Measurements from ENCODE around the gene SPTBN1.

DNA sequence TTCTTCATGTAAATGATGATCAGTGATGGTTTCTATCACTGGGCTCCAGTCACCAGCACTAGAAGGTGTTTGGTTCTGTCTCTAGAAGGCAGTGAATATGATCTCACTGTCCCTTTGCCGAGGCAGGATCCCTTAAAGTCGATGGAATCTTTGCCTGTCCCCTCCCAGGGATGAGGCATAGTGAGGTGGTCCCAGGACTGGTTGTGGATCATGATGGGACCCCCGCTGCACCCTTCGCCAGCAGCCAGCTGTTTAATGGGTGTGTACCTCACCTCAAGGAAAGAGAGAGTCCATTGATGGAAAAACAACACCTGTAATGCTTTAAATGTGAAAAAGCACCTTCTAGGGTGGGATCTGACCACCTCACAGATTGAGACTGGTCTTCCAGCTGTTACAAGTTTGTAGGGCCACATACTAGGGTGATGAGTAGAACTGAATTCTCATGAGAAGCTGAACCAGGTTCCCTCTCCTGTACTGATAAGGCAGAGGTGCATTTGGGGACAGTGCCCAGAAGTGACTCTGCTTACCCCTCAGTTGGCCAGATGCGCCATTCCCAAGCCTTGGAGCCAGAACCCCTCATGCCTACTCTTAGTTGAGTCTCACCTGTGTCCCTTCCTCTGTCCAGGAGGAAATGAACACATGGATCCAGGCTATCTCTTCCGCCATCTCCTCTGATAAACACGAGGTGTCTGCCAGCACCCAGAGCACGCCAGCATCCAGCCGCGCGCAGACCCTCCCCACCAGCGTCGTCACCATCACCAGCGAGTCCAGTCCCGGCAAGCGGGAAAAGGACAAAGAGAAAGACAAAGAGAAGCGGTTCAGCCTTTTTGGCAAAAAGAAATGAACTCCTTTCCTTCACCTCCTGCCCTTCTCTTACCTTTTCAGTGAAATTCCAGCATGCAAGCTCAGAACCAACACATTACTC is 211.9 kb downstream of the SPTBN1 start:
- no peak for TF ChIP-seq EZH2 (IDR thresholded peaks at IDR 0.05; ENCODE audit: borderline replicate concordance, low read length)
- TF ChIP-seq, protein P1, sequence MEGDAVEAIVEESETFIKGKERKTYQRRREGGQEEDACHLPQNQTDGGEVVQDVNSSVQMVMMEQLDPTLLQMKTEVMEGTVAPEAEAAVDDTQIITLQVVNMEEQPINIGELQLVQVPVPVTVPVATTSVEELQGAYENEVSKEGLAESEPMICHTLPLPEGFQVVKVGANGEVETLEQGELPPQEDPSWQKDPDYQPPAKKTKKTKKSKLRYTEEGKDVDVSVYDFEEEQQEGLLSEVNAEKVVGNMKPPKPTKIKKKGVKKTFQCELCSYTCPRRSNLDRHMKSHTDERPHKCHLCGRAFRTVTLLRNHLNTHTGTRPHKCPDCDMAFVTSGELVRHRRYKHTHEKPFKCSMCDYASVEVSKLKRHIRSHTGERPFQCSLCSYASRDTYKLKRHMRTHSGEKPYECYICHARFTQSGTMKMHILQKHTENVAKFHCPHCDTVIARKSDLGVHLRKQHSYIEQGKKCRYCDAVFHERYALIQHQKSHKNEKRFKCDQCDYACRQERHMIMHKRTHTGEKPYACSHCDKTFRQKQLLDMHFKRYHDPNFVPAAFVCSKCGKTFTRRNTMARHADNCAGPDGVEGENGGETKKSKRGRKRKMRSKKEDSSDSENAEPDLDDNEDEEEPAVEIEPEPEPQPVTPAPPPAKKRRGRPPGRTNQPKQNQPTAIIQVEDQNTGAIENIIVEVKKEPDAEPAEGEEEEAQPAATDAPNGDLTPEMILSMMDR (IDR thresholded peaks at IDR 0.05; ENCODE audit: low read length), result no peak

All from OCI-LY1 (cell line).